Activated T-helper 17 cell treated with anti-CD3 and anti-CD28 coated beads, Interleukin-2, amount 50 U/mL, for 72 hours (primary cell): ENCODE data around the gene GDF11. TPM values are rescaled to one million over a fixed set of nuclear protein-coding genes. Genes with fewer than 3 reads are reported as not detected.

ENCODE experiments used
- ATAC-seq: fragments of 150-1000 bp; cut with Tn5 transposase; replicated peaks from 2 replicates; pipeline ENCODE4 v1.10.0; 2021; ENCODE audit warnings: mild to moderate bottlenecking, moderate library complexity
- H3K27ac Mint-ChIP-seq: one replicate; pipeline ENCODE4 v1.8.0; 2022; ENCODE audit warnings: mixed read lengths
- H3K27me3 Mint-ChIP-seq: one replicate; pipeline ENCODE4 v1.8.0; 2022; ENCODE audit warnings: mixed read lengths
- H3K36me3 Mint-ChIP-seq: one replicate; pipeline ENCODE4 v1.8.0; 2022; ENCODE audit warnings: low read depth, mild to moderate bottlenecking, mixed read lengths
- H3K4me1 Mint-ChIP-seq: one replicate; pipeline ENCODE4 v1.8.0; 2022; ENCODE audit warnings: mixed read lengths
- H3K4me3 Mint-ChIP-seq: one replicate; pipeline ENCODE4 v1.8.0; 2022; ENCODE audit warnings: mild to moderate bottlenecking, mixed read lengths
- H3K9me3 Mint-ChIP-seq: one replicate; pipeline ENCODE4 v1.8.0; 2022; ENCODE audit warnings: mixed read lengths
- total RNA-seq, 2 donors: library from RNA; stranded (reverse); gene quantifications; one replicate each; pipeline ENCODE4 v1.2.3, GENCODE V29; 2022

GDF11 gene
- total RNA-seq, 2 donors from 2014 or later: 7.4 to 14.1 TPM

DNA sequence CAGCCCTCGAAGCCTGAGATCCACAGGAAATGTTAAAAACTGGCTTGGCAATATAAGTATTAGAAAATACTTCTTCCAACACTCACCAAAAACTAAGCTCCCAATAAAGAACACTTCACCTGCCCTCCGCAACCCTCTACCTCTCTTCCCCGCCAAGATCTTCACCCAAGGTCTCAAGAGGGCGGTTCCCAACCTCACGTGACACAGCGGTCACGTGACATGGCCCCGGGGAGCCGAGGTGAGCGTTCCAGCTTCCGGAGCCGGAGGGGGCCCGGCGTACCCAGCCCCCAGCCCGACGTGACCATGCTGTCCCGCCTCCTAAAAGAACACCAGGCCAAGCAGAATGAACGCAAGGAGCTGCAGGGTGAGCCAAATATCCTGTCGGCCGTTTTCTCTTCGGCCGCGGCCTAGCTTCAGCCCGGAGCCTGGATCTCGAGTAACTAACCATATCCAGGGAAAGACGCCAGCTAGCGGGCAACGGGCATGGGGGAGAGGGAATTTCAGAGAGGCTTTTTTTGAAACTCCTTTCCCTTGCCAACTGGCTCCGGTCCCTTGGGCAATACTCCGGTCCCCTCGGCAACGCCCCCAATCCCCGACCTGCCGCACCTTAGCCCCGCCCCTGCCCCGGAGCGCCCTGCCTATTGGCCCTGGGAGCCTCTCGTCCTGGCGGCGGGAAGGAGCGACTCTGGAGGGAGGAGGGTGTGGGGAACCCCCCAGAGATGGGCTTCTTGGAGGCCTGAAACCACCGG, 26.9 kb upstream of the GDF11 start, which contains the start of gene BLOC1S1:
TSS of gene BLOC1S1 (plus strand) at position 214 of the 749 bp plus-strand sequence. CDS start at position 220, 6 bp downstream.
- H3K9me3 Mint-ChIP-seq: no peaks in the 10 kb centered on the region
- no peaks in the 10 kb centered on the region for H3K27me3 Mint-ChIP-seq
- peaks cover 12% of the 10 kb centered on the region for H3K36me3 Mint-ChIP-seq
- peak within 1 kb of the TSS; percentile 98 for H3K27ac Mint-ChIP-seq
- peak within 1 kb of the TSS; percentile 94 for H3K4me3 Mint-ChIP-seq
- H3K4me1 Mint-ChIP-seq: peaks cover 23% of the 10 kb centered on the region
- peak; percentile 91 for ATAC-seq

GRCh38 chr12:55716582-55716957, 26.4 kb upstream of the GDF11 start:
- ATAC-seq: no peak
- peak overlapping the region; percentile 98 for H3K27ac Mint-ChIP-seq
- peaks cover 12% of the 10 kb centered on the region for H3K36me3 Mint-ChIP-seq
- peaks cover 23% of the 10 kb centered on the region for H3K4me1 Mint-ChIP-seq
- no peaks in the 10 kb centered on the region for H3K9me3 Mint-ChIP-seq
- H3K4me3 Mint-ChIP-seq: peak overlapping the region; percentile 94
- no peaks in the 10 kb centered on the region for H3K27me3 Mint-ChIP-seq

DNA sequence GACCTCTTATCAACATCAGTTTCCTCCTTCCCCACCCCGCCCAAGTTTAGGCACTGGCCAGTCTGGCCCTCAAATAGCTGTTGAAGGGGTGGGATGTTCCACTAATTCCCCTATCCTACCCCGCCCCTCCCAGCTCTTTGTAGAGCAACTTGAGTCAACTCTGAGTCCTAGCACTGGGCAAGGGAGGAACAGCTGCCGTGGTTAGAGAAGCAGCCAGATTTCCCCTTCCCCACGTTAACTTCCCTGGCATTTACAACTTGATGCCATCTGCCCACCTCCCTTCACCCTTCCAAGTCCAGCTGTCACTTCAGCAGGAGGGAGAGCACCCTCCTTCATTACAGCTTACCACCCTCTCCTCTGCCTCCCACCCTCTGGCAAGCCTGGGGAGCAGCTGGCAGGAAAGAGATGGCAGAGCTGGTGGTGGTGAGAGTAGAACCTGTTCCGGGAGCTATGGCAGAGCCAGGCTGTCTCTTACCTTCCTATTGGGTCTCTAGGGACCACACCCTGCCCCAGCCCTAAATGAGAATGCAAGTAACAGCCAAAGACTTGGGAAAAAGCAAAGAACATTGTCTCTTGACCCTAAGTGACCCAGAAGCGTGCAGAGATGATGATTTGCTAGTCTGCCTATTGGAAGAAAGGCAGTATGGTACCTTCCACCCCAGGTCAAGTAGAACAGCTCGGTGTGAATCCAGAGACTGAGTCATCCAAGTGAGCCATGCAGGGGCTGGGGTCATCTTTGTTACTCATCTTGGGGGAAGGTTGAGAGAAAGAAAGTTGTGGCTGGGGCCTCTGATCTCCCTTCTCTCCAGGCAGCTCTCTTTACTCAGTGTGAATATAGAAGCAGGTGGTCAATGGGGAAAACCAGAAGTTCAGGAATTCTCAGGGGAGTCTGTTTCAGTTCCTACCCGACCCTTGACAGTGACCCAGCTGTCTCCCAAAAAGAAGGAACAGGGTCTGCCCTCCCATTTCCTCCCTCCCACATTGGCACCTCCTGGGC, 25.6 kb upstream of the GDF11 start:
- H3K27ac Mint-ChIP-seq: peak overlapping the region; percentile 98

DNA sequence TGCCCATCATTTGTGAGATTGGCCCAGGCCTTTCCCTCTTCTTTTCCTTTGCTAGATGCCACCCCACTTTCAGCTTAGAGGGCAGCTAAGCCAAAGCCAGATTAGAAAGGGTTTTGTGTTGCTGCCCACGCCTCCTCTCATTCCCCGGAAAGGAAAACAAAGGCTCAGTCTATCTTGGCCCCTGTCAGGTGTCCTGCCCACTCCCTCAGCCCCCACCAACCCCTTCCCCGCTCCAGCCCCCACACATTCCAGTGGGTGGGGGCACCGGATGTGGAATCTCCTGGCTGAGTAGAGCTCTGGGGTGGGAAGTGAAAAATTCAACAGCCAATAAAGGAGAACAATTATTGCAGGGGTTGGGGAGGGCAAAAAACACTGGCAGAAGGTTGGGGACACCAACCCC, 24.9 kb upstream of the GDF11 start:
- Mint-ChIP-seq H3K36me3 (peaks cover 12% of the 10 kb centered on the region), H3K4me1 (peaks cover 23% of the 10 kb centered on the region), H3K4me3 (peak overlapping the region; percentile 94), H3K27me3 (no peaks in the 10 kb centered on the region), H3K9me3 (no peaks in the 10 kb centered on the region), H3K27ac (peak overlapping the region; percentile 98)
- ATAC-seq: no peak

More for the DNA sequence above, 25.6 kb upstream of the GDF11 start:
- ATAC-seq: peak; percentile 75
- Mint-ChIP-seq H3K9me3 (no peaks in the 10 kb centered on the region), H3K27me3 (no peaks in the 10 kb centered on the region), H3K4me1 (peaks cover 23% of the 10 kb centered on the region), H3K4me3 (peak overlapping the region; percentile 94), H3K36me3 (peaks cover 12% of the 10 kb centered on the region)

DNA sequence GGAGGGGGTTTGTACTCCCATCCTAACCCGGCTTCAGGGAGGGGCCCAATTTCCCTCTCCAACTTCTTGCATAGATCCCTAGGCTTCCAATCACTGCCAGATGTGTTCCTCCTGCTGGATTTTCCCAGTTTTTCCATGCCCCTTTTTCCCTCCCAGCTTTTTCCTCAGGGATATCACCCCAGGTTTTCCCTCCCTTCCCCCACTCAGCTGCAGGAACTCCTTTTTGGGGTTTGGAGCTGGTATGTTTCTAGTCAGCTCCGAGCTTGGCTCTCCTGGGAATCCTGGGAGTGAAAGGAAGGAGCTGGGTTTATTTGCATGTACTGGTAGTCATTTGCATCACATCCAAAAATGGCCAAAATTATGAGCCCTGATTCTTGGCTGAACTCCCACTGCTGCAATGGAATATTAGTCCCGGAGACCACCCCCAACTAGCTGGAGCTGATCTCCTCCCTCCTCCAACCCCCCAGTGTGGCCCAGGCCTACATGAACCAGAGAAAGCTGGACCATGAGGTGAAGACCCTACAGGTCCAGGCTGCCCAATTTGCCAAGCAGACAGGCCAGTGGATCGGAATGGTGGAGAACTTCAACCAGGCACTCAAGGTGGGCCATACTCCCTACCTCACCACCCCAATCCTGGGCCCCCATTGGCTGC, 24.2 kb upstream of the GDF11 start:
- peak overlapping the region; percentile 94 for H3K4me3 Mint-ChIP-seq
- H3K27me3 Mint-ChIP-seq: no peaks in the 10 kb centered on the region

DNA sequence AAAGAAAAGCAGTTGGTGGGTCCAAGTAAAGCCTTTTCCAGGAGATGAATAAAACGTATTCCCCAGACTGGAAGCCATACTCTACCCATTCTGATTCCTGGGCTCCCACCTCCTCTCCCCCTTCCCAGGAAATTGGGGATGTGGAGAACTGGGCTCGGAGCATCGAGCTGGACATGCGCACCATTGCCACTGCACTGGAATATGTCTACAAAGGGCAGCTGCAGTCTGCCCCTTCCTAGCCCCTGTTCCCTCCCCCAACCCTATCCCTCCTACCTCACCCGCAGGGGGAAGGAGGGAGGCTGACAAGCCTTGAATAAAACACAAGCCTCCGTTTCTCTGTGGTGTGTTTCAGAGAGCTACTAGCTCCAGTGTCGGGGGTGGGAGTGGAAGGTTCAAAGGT, 23.6 kb upstream of the GDF11 start:
- peaks cover 23% of the 10 kb centered on the region for H3K36me3 Mint-ChIP-seq
- no peak overlapping the region for H3K4me3 Mint-ChIP-seq
- H3K27me3 Mint-ChIP-seq: no peaks in the 10 kb centered on the region
- no peak overlapping the region for H3K27ac Mint-ChIP-seq
- ATAC-seq: no peak
- H3K4me1 Mint-ChIP-seq: peaks cover 23% of the 10 kb centered on the region
- H3K9me3 Mint-ChIP-seq: no peaks in the 10 kb centered on the region

More for the DNA sequence above, 24.2 kb upstream of the GDF11 start:
- no peak overlapping the region for H3K27ac Mint-ChIP-seq
- peaks cover 18% of the 10 kb centered on the region for H3K36me3 Mint-ChIP-seq
- no peak for ATAC-seq
- peaks cover 23% of the 10 kb centered on the region for H3K4me1 Mint-ChIP-seq
- H3K9me3 Mint-ChIP-seq: no peaks in the 10 kb centered on the region

GRCh38 chr12:55720071-55720564, 22.8 kb upstream of the GDF11 start, which contains the start of gene RDH5:
Gene RDH5, plus strand, starts transcription at chr12:55720393. Its CDS starts 792 bp downstream, at chr12:55721185.
- Mint-ChIP-seq H3K9me3 (no peaks in the 10 kb centered on the region), H3K36me3 (peaks cover 30% of the 10 kb centered on the region), H3K27ac (no peak within 1 kb of the TSS), H3K27me3 (no peaks in the 10 kb centered on the region), H3K4me1 (peaks cover 28% of the 10 kb centered on the region), H3K4me3 (no peak within 1 kb of the TSS)
- ATAC-seq: no peak

GRCh38 chr12:55720894-55721444, 22.0 kb upstream of the GDF11 start:
- Mint-ChIP-seq H3K36me3 (peaks cover 33% of the 10 kb centered on the region), H3K27ac (no peak overlapping the region), H3K27me3 (no peaks in the 10 kb centered on the region)

DNA sequence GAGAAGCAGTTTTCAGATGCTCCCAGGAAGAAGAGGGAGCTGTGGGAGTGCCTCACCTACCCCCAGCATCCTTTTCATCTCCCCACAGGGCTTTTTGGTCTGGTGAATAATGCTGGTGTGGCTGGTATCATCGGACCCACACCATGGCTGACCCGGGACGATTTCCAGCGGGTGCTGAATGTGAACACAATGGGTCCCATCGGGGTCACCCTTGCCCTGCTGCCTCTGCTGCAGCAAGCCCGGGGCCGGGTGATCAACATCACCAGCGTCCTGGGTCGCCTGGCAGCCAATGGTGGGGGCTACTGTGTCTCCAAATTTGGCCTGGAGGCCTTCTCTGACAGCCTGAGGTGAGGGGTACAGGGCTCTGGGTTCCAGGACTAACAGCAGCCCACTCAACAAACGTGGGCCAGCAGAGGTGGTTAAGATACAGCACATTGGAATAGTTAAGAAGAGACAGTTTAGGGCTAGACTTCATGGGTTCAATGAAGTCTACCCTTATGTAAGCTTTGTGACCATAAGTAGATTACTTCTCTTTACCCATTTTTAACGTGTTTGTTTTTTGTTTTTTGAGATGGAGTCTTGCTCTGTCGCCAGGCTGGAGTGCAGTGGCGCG, 21.2 kb upstream of the GDF11 start:
- H3K27me3 Mint-ChIP-seq: no peaks in the 10 kb centered on the region
- peaks cover 25% of the 10 kb centered on the region for H3K4me1 Mint-ChIP-seq
- H3K27ac Mint-ChIP-seq: no peak overlapping the region
- ATAC-seq: no peak
- H3K4me3 Mint-ChIP-seq: no peak overlapping the region
- no peaks in the 10 kb centered on the region for H3K9me3 Mint-ChIP-seq
- peaks cover 34% of the 10 kb centered on the region for H3K36me3 Mint-ChIP-seq

More at GRCh38 chr12:55720894-55721444, 22.0 kb upstream of the GDF11 start:
- H3K4me1 Mint-ChIP-seq: peaks cover 23% of the 10 kb centered on the region
- H3K4me3 Mint-ChIP-seq: no peak overlapping the region
- ATAC-seq: no peak
- no peaks in the 10 kb centered on the region for H3K9me3 Mint-ChIP-seq

DNA sequence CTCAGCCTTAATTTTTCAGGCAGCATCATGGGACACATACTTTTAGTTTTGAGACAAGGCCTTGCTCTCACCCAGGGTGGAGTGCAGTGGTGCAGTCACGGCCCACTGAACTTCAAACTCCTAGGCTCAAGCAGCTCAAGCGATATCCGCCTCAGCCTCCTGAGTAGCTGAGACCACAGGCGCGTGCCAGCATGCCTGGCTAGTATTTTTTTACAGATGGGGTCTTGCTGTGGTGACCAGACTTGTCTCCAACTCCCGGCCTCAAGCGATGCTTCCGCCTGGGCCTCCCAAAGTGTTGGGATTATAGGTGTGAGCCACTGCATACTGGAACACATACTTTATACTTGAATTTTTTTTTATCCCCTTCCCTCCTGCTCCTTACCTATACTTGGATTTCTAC, 20.0 kb upstream of the GDF11 start:
- peaks cover 46% of the 10 kb centered on the region for H3K36me3 Mint-ChIP-seq
- no peak for ATAC-seq
- H3K27ac Mint-ChIP-seq: no peak overlapping the region
- no peak overlapping the region for H3K4me3 Mint-ChIP-seq
- H3K9me3 Mint-ChIP-seq: no peaks in the 10 kb centered on the region
- H3K27me3 Mint-ChIP-seq: no peaks in the 10 kb centered on the region
- H3K4me1 Mint-ChIP-seq: peaks cover 27% of the 10 kb centered on the region

DNA sequence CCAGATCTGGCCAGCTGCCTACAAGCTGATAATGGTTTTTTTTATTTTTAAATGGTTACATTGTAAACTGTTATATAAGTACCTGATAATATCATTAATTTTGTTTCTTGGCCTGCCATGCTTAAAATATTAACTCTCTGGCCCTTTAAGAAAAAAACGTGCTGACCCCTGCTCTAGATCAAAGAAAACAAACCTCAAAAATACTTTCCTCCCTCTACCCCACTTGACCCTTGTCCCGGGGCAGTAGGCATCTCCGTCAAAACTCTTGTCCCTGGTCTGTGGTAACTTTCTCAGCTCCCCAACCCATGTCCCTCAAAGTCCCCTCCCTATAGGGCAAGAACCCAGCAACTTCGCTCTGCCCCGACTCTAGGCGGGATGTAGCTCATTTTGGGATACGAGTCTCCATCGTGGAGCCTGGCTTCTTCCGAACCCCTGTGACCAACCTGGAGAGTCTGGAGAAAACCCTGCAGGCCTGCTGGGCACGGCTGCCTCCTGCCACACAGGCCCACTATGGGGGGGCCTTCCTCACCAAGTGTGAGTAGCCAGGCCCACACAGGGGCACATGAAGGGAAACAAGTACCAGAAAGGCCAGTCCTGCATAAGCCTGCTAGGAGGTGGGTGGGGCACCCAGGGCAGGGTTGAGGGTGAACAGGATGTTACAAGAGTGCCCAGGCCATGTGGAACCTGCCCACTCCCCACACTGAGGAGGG, 19.3 kb upstream of the GDF11 start:
- H3K36me3 Mint-ChIP-seq: peaks cover 46% of the 10 kb centered on the region
- ATAC-seq: no peak
- H3K4me1 Mint-ChIP-seq: peaks cover 20% of the 10 kb centered on the region
- no peaks in the 10 kb centered on the region for H3K27me3 Mint-ChIP-seq
- no peaks in the 10 kb centered on the region for H3K9me3 Mint-ChIP-seq
- no peak overlapping the region for H3K27ac Mint-ChIP-seq
- no peak overlapping the region for H3K4me3 Mint-ChIP-seq

DNA sequence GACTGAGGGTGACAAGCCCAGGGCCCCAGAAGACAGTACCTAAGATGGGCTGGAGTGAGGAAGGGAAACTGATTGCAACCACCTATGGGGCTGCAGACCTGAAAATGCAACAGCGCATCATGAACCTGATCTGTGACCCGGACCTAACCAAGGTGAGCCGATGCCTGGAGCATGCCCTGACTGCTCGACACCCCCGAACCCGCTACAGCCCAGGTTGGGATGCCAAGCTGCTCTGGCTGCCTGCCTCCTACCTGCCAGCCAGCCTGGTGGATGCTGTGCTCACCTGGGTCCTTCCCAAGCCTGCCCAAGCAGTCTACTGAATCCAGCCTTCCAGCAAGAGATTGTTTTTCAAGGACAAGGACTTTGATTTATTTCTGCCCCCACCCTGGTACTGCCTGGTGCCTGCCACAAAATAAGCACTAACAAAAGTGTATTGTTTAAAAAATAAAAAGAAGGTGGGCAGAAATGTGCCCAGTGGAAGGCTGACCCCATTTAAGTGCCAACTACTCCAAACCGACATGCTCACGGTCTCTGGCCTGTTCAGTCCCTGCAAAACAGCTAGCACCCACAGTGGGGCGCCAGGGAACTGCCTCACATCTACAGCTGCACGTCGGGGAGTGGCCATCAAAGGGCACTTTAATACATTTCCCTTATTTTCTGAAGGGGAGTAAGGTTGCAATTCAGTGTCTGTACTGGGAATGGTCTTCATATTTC, 18.5 kb upstream of the GDF11 start:
- Mint-ChIP-seq H3K27me3 (no peaks in the 10 kb centered on the region), H3K9me3 (no peaks in the 10 kb centered on the region), H3K4me1 (peaks cover 19% of the 10 kb centered on the region), H3K27ac (no peak overlapping the region), H3K4me3 (no peak overlapping the region), H3K36me3 (peaks cover 47% of the 10 kb centered on the region)
- ATAC-seq: no peak
